ENCODE data around the gene KRTAP13-1.

Gene KRTAP13-1

GRCh38 chr21:30425826-30426225 lies 30.0 kb downstream of the KRTAP13-1 start, which contains the start of gene KRTAP13-3:
TSS of gene KRTAP13-3 (minus strand) at chr21:30425926. CDS start at chr21:30425912, 14 bp downstream.
- no peak within 1 kb of the TSS for H3K9ac ChIP-seq (ENCODE audit: low read length)
- no peaks in the 10 kb centered on the region for H3K4me1 ChIP-seq (ENCODE audit: control insufficient read depth, insufficient read depth, low read length)
- H3K27me3 ChIP-seq (replicated peaks; ENCODE audit: control insufficient read depth, insufficient read depth, low read length) = no peaks in the 10 kb centered on the region

GRCh38 chr21:30426731-30427130 lies 30.9 kb downstream of the KRTAP13-1 start:
- Histone ChIP-seq H3K4me1 (ENCODE audit: control insufficient read depth, insufficient read depth, low read length) (no peaks in the 10 kb centered on the region), H3K36me3 (ENCODE audit: control insufficient read depth, insufficient read depth, low read length, severe bottlenecking) (no peaks in the 10 kb centered on the region), H3K27me3 (replicated peaks; ENCODE audit: control insufficient read depth, insufficient read depth, low read length) (peaks cover 3% of the 10 kb centered on the region), H3K9ac (ENCODE audit: low read length) (no peak overlapping the region), H3K4me3 (ENCODE audit: low read length) (no peak overlapping the region), H3K9me3 (ENCODE audit: control insufficient read depth, low read length) (no peaks in the 10 kb centered on the region)
- no peak for DNase-seq (ENCODE audit: low read depth)

More at GRCh38 chr21:30425826-30426225, 30.0 kb downstream of the KRTAP13-1 start, which contains the start of gene KRTAP13-3:
- DNase-seq (ENCODE audit: low read depth) = no peak
- Histone ChIP-seq H3K9me3 (ENCODE audit: control insufficient read depth, low read length) (no peaks in the 10 kb centered on the region), H3K36me3 (ENCODE audit: control insufficient read depth, insufficient read depth, low read length, severe bottlenecking) (no peaks in the 10 kb centered on the region), H3K4me3 (ENCODE audit: low read length) (no peak within 1 kb of the TSS)

- no peak for DNase-seq (ENCODE audit: low read depth)
- H3K4me3 ChIP-seq (ENCODE audit: low read length) = no peak within 1 kb of the TSS
- no peaks in the 10 kb centered on the region for H3K36me3 ChIP-seq (ENCODE audit: control insufficient read depth, insufficient read depth, low read length, severe bottlenecking)
Observed at GRCh38 chr21:30430170-30430655, 34.4 kb downstream of the KRTAP13-1 start, which contains the start of gene KRTAP13-4. TSS of gene KRTAP13-4 (plus strand) at chr21:30430220. CDS start at chr21:30430276, 56 bp downstream.

GRCh38 chr21:30434033-30434631 lies 38.3 kb downstream of the KRTAP13-1 start:
- no peak overlapping the region for H3K9ac ChIP-seq (ENCODE audit: low read length)
- H3K4me1 ChIP-seq (ENCODE audit: control insufficient read depth, insufficient read depth, low read length) = no peaks in the 10 kb centered on the region
- H3K36me3 ChIP-seq (ENCODE audit: control insufficient read depth, insufficient read depth, low read length, severe bottlenecking) = no peaks in the 10 kb centered on the region
- H3K27me3 ChIP-seq (replicated peaks; ENCODE audit: control insufficient read depth, insufficient read depth, low read length) = peaks cover 3% of the 10 kb centered on the region
- no peaks in the 10 kb centered on the region for H3K9me3 ChIP-seq (ENCODE audit: control insufficient read depth, low read length)
- peak; percentile 11 for DNase-seq (ENCODE audit: low read depth)
- no peak overlapping the region for H3K4me3 ChIP-seq (ENCODE audit: low read length)

More at GRCh38 chr21:30430170-30430655, 34.4 kb downstream of the KRTAP13-1 start, which contains the start of gene KRTAP13-4:
- Histone ChIP-seq H3K4me1 (ENCODE audit: control insufficient read depth, insufficient read depth, low read length) (no peaks in the 10 kb centered on the region), H3K27me3 (replicated peaks; ENCODE audit: control insufficient read depth, insufficient read depth, low read length) (peaks cover 3% of the 10 kb centered on the region), H3K9ac (ENCODE audit: low read length) (no peak within 1 kb of the TSS), H3K9me3 (ENCODE audit: control insufficient read depth, low read length) (no peaks in the 10 kb centered on the region)

- no peak for DNase-seq (ENCODE audit: low read depth)
- Histone ChIP-seq H3K9me3 (ENCODE audit: control insufficient read depth, low read length) (no peaks in the 10 kb centered on the region), H3K36me3 (ENCODE audit: control insufficient read depth, insufficient read depth, low read length, severe bottlenecking) (no peaks in the 10 kb centered on the region), H3K27me3 (replicated peaks; ENCODE audit: control insufficient read depth, insufficient read depth, low read length) (no peaks in the 10 kb centered on the region), H3K4me1 (ENCODE audit: control insufficient read depth, insufficient read depth, low read length) (no peaks in the 10 kb centered on the region), H3K4me3 (ENCODE audit: low read length) (no peak overlapping the region), H3K9ac (ENCODE audit: low read length) (no peak overlapping the region)
Observed at GRCh38 chr21:30437010-30437565, 41.3 kb downstream of the KRTAP13-1 start.

GRCh38 chr21:30439975-30440374 lies 44.1 kb downstream of the KRTAP13-1 start, which contains the start of gene KRTAP15-1:
TSS of gene KRTAP15-1 (plus strand) at chr21:30440275. CDS start at chr21:30440328, 53 bp downstream.
- no peak within 1 kb of the TSS for H3K9ac ChIP-seq (ENCODE audit: low read length)
- H3K4me3 ChIP-seq (ENCODE audit: low read length) = no peak within 1 kb of the TSS
- H3K4me1 ChIP-seq (ENCODE audit: control insufficient read depth, insufficient read depth, low read length) = no peaks in the 10 kb centered on the region
- no peak for DNase-seq (ENCODE audit: low read depth)
- no peaks in the 10 kb centered on the region for H3K9me3 ChIP-seq (ENCODE audit: control insufficient read depth, low read length)
- H3K36me3 ChIP-seq (ENCODE audit: control insufficient read depth, insufficient read depth, low read length, severe bottlenecking) = no peaks in the 10 kb centered on the region
- no peaks in the 10 kb centered on the region for H3K27me3 ChIP-seq (replicated peaks; ENCODE audit: control insufficient read depth, insufficient read depth, low read length)

- DNase-seq (ENCODE audit: low read depth) = no peak
- H3K9me3 ChIP-seq (ENCODE audit: control insufficient read depth, low read length) = no peaks in the 10 kb centered on the region
- no peaks in the 10 kb centered on the region for H3K36me3 ChIP-seq (ENCODE audit: control insufficient read depth, insufficient read depth, low read length, severe bottlenecking)
- no peaks in the 10 kb centered on the region for H3K4me1 ChIP-seq (ENCODE audit: control insufficient read depth, insufficient read depth, low read length)
- no peak overlapping the region for H3K9ac ChIP-seq (ENCODE audit: low read length)
- no peaks in the 10 kb centered on the region for H3K27me3 ChIP-seq (replicated peaks; ENCODE audit: control insufficient read depth, insufficient read depth, low read length)
- H3K4me3 ChIP-seq (ENCODE audit: low read length) = no peak overlapping the region
Observed at GRCh38 chr21:30443226-30443625, 47.4 kb downstream of the KRTAP13-1 start.

GRCh38 chr21:30444204-30444603 lies 48.4 kb downstream of the KRTAP13-1 start:
- no peaks in the 10 kb centered on the region for H3K36me3 ChIP-seq (ENCODE audit: control insufficient read depth, insufficient read depth, low read length, severe bottlenecking)
- no peak for DNase-seq (ENCODE audit: low read depth)
- H3K9ac ChIP-seq (ENCODE audit: low read length) = no peak overlapping the region
- no peaks in the 10 kb centered on the region for H3K9me3 ChIP-seq (ENCODE audit: control insufficient read depth, low read length)
- H3K4me3 ChIP-seq (ENCODE audit: low read length) = no peak overlapping the region
- H3K4me1 ChIP-seq (ENCODE audit: control insufficient read depth, insufficient read depth, low read length) = no peaks in the 10 kb centered on the region
- no peaks in the 10 kb centered on the region for H3K27me3 ChIP-seq (replicated peaks; ENCODE audit: control insufficient read depth, insufficient read depth, low read length)
